ENCODE data around the gene PON2. TPM values are rescaled to one million over a fixed set of nuclear protein-coding genes. Genes with fewer than 3 reads are reported as not detected.

Gene PON2
- total RNA-seq, 2 experiments from 2014 or later = not detected

DNA sequence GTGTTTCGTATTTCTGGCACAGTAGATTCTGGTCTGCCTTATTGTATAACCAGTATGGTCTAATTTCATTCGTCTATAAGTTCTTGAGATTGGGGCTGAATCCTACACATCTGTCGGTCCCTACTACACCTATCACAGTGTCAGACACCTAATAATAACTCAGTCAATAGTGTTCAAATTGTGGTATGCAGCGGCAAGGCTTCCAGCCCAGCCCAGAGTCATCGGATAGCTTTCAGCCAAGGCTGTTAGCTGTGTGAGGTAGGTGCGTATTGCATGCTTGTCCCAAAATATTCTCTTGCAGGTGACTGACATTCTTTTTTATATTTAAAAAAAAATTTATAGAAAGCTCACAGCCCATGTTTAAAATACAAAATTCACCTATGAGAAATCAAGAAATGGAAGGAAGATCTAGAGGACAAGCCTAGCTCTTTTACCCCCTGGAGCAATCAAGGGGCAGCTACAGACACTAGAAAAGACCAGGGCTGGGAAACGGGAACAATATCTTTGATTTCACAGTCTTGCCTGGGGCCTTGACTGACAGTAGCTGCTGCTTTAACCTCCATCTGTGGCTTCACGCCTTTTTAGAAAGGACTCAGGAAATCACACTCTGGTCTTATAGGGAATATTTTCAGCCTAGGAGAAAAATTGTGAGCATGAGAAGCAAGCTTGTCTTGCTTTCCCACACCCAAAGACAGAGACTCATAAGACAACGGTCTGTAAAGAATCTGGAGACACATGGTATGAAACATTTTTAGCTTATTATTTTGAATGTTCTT lies 41.4 kb upstream of the PON2 start:
- no peaks in the 10 kb centered on the region for H4K20me1 ChIP-seq (ENCODE audit: insufficient read depth, low read length)
- H3K79me2 ChIP-seq (ENCODE audit: insufficient read depth, low read depth, low read length) = no peaks in the 10 kb centered on the region
- H2AFZ ChIP-seq (ENCODE audit: low read length) = peak overlapping the region; percentile 98
- ChIA-PET POLR2A (interaction anchor here (0.5 to 0.7 kb wide), 4 partner anchors 37 to 802 kb away, joined by 3 to 4 read pairs (median 4); no protein-coding TSS in a partner anchor), CTCF (ENCODE audit: unreplicated experiment) (interaction anchor here (0.6 to 1.0 kb wide), 2 partner anchors 108 to 1027 kb away, joined by 3 read pairs; no protein-coding TSS in a partner anchor)
- no TSS peak for BruUV-seq (replicated peaks)
- no peak overlapping the region for H3K4me3 ChIP-seq (ENCODE audit: low read depth, low read length, poor library complexity, severe bottlenecking)
- TF ChIP-seq, protein P1, sequence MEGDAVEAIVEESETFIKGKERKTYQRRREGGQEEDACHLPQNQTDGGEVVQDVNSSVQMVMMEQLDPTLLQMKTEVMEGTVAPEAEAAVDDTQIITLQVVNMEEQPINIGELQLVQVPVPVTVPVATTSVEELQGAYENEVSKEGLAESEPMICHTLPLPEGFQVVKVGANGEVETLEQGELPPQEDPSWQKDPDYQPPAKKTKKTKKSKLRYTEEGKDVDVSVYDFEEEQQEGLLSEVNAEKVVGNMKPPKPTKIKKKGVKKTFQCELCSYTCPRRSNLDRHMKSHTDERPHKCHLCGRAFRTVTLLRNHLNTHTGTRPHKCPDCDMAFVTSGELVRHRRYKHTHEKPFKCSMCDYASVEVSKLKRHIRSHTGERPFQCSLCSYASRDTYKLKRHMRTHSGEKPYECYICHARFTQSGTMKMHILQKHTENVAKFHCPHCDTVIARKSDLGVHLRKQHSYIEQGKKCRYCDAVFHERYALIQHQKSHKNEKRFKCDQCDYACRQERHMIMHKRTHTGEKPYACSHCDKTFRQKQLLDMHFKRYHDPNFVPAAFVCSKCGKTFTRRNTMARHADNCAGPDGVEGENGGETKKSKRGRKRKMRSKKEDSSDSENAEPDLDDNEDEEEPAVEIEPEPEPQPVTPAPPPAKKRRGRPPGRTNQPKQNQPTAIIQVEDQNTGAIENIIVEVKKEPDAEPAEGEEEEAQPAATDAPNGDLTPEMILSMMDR (conservative IDR thresholded peaks at IDR 0.05; ENCODE audit: low read length) = no peak
- no peak for TF ChIP-seq EZH2phosphoT487 (IDR thresholded peaks at IDR 0.05; ENCODE audit: borderline replicate concordance, low read depth, low read length)
- no peak for DNase-seq (ENCODE audit: low spot score)
- H3K9me2 ChIP-seq (ENCODE audit: insufficient read depth, low read length) = no peaks in the 10 kb centered on the region
- peaks cover 8% of the 10 kb centered on the region for H3K4me1 ChIP-seq (ENCODE audit: insufficient read depth, low read length, poor library complexity, severe bottlenecking)
- H3K36me3 ChIP-seq (ENCODE audit: insufficient read depth, low read length) = no peaks in the 10 kb centered on the region; the same call in 1 of the 2 replicates
- no peak overlapping the region for H3K27ac ChIP-seq (ENCODE audit: low read depth, low read length, poor library complexity, severe bottlenecking)
- H3K9me3 ChIP-seq (ENCODE audit: low read length) = no peaks in the 10 kb centered on the region
- no peak overlapping the region for H3K4me2 ChIP-seq (ENCODE audit: low read length)
- intact Hi-C loops (cut with micrococcal nuclease; ENCODE audit: unreplicated experiment) = loop anchor here (2.0 kb wide), 1 partner anchor 1027 kb away; no protein-coding TSS in a partner anchor

DNA sequence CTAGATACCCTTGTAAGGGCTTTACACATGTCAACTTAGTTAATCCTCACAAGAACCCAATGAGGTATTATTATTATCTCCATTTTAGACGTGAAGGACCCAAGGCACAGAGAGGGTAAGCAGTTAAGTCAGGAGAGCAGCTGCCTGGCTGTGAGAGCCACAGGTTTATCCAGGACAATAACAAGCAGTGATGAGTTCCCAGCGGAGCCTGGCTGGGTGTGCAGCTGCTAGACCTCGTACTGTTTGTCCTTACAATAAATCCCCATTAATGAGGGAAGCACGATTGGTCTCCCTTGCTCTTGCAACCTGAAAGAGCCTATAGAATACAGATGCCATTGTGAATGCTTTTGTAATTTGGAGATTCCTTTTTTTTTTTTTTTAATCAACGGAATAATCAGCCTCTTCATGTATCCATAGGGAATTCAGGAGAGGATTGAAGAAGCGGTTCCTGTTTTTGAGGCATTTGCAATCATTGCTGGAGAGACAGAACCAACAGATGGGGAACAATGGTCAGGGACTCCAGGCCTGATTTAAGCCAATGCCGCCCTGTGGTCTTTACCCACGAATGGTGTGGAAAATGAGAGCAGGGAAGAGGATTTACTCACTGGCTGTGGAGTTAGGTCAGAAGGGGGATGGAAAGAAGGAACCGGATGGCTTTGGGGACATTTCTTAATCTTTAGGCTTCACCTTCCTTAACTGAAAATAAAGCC lies 38.6 kb upstream of the PON2 start:
- no peaks in the 10 kb centered on the region for H3K9me3 ChIP-seq (ENCODE audit: low read length)
- CTCF ChIA-PET (ENCODE audit: unreplicated experiment) = no interaction called here
- no peak for DNase-seq (ENCODE audit: low spot score)
- no peak overlapping the region for H3K27ac ChIP-seq (ENCODE audit: low read depth, low read length, poor library complexity, severe bottlenecking)
- no TSS peak for BruUV-seq (replicated peaks)
- H3K9me2 ChIP-seq (ENCODE audit: insufficient read depth, low read length) = no peaks in the 10 kb centered on the region
- H4K20me1 ChIP-seq (ENCODE audit: insufficient read depth, low read length) = no peaks in the 10 kb centered on the region
- no peak overlapping the region for H3K4me2 ChIP-seq (ENCODE audit: low read length)
- no peak overlapping the region for H3K4me3 ChIP-seq (ENCODE audit: low read depth, low read length, poor library complexity, severe bottlenecking)
- H3K36me3 ChIP-seq (ENCODE audit: insufficient read depth, low read length) = no peaks in the 10 kb centered on the region; the same call in 1 of the 2 replicates
- no peaks in the 10 kb centered on the region for H3K79me2 ChIP-seq (ENCODE audit: insufficient read depth, low read depth, low read length)
- peaks cover 23% of the 10 kb centered on the region for H3K4me1 ChIP-seq (ENCODE audit: insufficient read depth, low read length, poor library complexity, severe bottlenecking)
- intact Hi-C loops (cut with micrococcal nuclease; ENCODE audit: unreplicated experiment) = no loop called here
- TF ChIP-seq EZH2phosphoT487 (IDR thresholded peaks at IDR 0.05; ENCODE audit: borderline replicate concordance, low read depth, low read length) = no peak
- TF ChIP-seq, protein P1 (conservative IDR thresholded peaks at IDR 0.05; ENCODE audit: low read length) = no peak
- H2AFZ ChIP-seq (ENCODE audit: low read length) = no peak overlapping the region
- POLR2A ChIA-PET = no interaction called here
